Astrocyte of the cerebellum (primary cell): Measurements from ENCODE around the gene TAS2R10.

ENCODE experiments used
- DNase-seq: peaks from one replicate; pipeline ENCODE4 v3.0.0-alpha.2; 2011; ENCODE audit warnings: low read depth
- H3K4me3 ChIP-seq: 2 replicates; pipeline ENCODE4 v1.5.1; 2011; ENCODE audit warnings: mild to moderate bottlenecking, low read depth, low read length, moderate library complexity
- CTCF ChIP-seq: IDR thresholded peaks from 2 replicates; pipeline ENCODE4 v1.5.1; 2012; ENCODE audit warnings: low read length, low read depth, moderate library complexity, mild to moderate bottlenecking; ENCODE audit errors: missing control alignments
- in situ Hi-C: cut with HindIII; loops from 2 replicates; pipeline ENCODE4 v1.10.0; 2017; ENCODE audit warnings: low sequenced_read_pairs

Gene TAS2R10

GRCh38 chr12:10824957-10825356 is 1.2 kb downstream of the TAS2R10 start:
- in situ Hi-C loops: no loop called here

GRCh38 chr12:10811883-10812536 is 14.1 kb downstream of the TAS2R10 start:
- DNase-seq: no peak
- no peak for TF ChIP-seq CTCF
- in situ Hi-C loops: no loop called here
- no peak overlapping the region for H3K4me3 ChIP-seq

More at GRCh38 chr12:10824957-10825356, 1.2 kb downstream of the TAS2R10 start:
- no peak overlapping the region for H3K4me3 ChIP-seq
- no peak for DNase-seq
- no peak for TF ChIP-seq CTCF

GRCh38 chr12:10810068-10810467 is 16.1 kb downstream of the TAS2R10 start, which contains the start of gene TAS2R9:
TAS2R9 (minus strand) TSS chr12:10810168; CDS start chr12:10810075, 93 bp downstream.
- in situ Hi-C loops: no loop called here
- DNase-seq: no peak
- no peak within 1 kb of the TSS for H3K4me3 ChIP-seq
- no peak for TF ChIP-seq CTCF

GRCh38 chr12:10807186-10807585 is 19.0 kb downstream of the TAS2R10 start, which contains the start of gene TAS2R8:
TAS2R8 (minus strand) TSS chr12:10807286; CDS start chr12:10806980, 306 bp downstream.
- no peak for TF ChIP-seq CTCF
- in situ Hi-C loops: no loop called here
- no peak for DNase-seq
- no peak within 1 kb of the TSS for H3K4me3 ChIP-seq

GRCh38 chr12:10802587-10802986 is 23.6 kb downstream of the TAS2R10 start, which contains the start of gene TAS2R7:
TAS2R7 (minus strand) TSS chr12:10802627; CDS start chr12:10802570, 57 bp downstream.
- TF ChIP-seq CTCF: no peak

GRCh38 chr12:10801741-10802140 is 24.4 kb downstream of the TAS2R10 start:
- in situ Hi-C loops: no loop called here
- no peak overlapping the region for H3K4me3 ChIP-seq
- DNase-seq: no peak
- TF ChIP-seq CTCF: no peak

More at GRCh38 chr12:10802587-10802986, 23.6 kb downstream of the TAS2R10 start, which contains the start of gene TAS2R7:
- DNase-seq: no peak
- in situ Hi-C loops: no loop called here
- no peak within 1 kb of the TSS for H3K4me3 ChIP-seq
